ENCODE results near the gene PSME3. TPM values are rescaled to one million over a fixed set of nuclear protein-coding genes. Genes with fewer than 3 reads are reported as not detected.
A peak's percentile ranks its signal among the peaks of the same experiment; 100 is the strongest.
"Not testable (repeated sequence)": the region's sequence is repeated elsewhere in the genome, so short reads cannot be mapped to it uniquely, and the experiment has no call there.

Gene PSME3
- total RNA-seq, 1 donor from 2014 or later = 88.9 TPM

DNA sequence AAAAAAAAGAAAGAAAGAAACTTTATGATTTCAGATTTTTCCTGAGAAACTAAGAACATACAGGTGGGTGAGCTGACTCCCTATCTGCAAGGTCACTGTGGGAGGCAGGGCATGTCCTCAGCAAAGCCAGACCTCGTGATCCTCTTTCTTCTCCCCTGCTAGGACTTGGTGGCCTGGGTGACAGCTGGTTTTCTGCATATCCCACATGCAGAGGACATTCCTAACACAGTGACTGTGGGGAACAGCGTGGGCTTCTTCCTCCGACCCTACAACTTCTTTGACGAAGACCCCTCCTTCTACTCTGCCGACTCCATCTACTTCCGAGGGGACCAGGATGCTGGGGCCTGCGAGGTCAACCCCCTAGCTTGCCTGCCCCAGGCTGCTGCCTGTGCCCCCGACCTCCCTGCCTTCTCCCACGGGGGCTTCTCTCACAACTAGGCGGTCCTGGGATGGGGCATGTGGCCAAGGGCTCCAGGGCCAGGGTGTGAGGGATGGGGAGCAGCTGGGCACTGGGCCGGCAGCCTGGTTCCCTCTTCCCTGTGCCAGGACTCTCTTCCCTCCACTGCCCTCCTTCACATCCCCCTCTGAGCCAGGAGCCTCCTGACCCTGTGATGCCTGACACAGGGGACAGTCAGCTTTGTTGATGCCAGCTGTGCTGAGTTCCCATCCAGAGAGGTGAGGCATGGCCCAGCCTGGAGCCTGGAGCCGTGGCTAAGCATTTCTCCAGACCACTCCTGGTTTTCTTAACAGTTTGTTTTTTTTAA, 40.9 kb downstream of the PSME3 start:
- not testable (repeated sequence) for DNase-seq (ENCODE audit: low read depth)

DNA sequence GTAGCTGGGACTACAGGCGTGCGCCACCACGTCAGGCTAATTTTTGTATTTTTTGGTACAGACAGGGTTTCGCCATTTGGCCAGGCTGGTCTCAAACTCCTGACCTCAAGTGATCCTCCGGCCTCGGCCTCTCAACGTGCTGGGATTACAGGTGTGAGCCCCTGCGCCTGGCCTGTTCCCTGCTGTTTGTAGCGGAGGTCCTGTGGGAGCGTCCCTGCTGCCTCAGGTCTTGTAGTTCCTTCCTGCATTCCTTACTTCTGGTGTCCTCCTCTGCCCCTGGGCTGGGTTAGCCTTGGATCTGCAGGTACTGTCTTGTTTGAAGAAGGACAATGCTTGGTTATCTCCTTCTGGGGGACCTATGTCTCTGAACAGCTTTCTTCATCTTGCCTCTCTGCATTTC, 43.8 kb downstream of the PSME3 start:
- DNase-seq (ENCODE audit: low read depth) = no peak

DNA sequence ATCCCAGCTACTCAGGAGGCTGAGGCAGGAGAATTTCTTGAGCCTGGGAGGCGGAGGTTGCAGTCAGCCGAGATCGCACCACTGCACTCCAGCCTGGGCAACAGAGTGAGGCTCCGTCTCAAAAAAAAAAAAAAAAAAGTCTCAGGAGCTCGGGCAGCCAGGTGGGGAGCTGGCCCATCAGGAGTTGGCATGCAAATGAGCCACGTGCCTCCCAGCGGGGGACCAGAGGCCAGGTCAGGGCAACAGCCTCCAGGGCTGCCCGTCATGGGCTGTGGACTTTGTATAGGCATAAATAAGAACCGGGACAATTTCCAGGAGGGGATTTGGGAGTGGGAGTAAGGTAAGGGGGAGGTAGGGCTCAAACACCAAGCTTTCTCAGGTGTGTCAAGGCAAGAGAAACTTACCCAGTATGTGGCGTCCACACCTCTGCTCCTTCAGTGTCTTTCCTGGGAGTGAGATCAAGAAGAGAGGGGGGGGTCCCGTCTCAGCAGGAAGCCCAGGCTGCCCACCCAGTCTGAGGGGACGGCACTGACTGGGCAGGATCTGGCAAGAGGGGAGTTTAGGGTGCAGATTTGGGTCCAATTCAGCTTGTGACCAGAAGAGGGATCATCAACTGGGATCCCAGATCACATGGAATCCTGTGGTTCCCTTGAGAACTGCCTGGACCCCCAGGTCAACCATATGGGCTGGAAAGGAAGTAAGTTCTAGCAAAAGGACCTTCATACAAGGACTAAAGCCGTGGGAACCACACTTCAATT, 45.1 kb downstream of the PSME3 start:
- no peak for DNase-seq (ENCODE audit: low read depth)

DNA sequence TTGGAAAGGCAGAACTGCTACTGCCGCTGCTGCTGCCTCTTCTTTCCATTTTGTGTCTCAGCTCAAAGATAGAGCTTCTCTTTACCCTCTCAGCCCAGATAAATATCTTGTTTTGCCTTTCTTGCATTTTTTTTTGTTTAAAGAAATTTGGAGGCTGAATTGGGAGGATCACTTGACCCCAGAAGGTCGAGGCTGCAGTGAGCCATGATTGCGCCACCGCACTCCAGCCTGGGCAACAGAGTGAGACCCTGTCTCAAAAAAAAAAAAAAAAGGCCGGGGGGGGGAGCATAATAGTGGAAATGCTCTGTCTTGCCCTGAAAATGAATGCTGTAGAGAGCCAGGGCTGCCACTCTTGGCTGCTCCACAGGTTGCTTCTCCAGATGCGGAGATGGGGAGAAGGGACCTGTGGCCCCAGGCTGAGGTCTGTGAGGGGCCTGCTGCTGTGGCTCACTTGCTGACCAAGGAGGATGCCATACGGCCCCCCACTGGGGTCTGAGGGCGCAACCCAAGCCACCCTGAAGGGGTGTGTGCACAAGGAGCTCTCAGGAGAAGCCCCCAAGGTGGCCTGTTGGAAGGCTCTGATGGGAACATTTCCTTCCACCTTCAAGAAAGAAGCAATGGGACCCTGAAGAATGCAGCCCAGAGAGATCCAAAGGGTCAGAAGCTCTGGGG, 45.9 kb downstream of the PSME3 start:
- no peak for DNase-seq (ENCODE audit: low read depth)

DNA sequence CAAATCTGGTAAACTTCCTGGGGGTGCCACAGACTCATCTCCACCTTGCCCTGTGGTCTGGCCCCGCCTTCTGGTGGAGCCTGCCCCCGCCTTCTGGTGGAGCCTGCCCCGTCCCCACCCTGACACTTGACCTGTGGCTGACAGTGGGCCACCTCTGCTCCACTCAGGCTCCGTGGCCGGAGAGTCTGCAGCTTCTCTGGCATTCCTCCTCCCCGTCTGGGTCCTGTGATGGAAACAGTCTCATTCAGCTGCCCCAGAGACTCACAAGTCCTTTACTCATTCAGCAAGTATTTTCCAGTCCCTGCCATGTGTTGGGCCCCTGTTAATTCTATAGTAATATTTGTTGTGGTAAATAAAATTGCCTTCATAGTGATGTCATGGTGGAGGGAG, 46.4 kb downstream of the PSME3 start:
- peak; percentile 25 for DNase-seq (ENCODE audit: low read depth)

DNA sequence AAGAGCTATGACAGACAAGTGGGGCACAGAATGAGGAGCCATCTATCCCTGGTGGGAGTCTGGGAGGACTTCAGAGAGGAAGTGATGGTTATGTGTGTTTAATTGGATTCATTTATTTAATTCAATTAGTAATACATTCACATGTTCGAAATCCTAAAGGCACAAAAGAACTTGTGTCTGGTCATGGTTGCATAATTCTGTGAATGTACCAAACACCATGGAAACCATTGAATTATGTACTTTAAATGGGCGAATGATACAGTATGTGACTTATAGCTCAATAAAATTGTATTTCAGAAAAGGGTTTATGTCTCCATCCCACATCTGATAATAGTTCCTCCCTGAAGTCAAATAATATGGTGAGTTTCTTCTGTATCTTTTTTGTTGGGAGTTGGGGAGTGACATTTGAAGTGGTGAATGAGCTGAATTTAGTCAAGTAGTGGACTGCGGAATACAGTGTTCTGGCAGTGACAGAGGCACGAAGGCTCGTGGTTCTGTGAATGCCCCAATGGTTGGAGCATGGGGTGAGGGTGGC, 47.6 kb downstream of the PSME3 start:
- DNase-seq (ENCODE audit: low read depth) = no peak

DNA sequence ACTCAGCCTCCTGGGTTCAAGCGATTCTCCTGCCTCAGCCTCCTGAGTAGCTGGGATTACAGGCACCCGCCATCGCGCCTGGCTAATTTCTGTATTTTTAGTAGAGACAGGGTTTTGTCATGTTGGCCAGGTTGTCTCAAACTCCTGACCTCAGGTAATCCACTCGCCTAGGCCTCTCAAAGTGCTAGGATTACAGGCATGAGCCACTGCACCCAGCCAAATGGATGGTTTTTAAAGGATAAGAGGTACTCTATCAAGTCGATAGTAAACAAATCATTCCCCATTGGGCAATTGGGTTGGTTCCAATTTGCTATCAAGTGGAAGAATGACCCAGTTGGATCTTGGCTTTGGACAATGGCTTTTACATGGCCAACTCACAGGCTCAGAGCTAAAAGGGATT, 48.5 kb downstream of the PSME3 start:
- not testable (repeated sequence) for DNase-seq (ENCODE audit: low read depth)

DNA sequence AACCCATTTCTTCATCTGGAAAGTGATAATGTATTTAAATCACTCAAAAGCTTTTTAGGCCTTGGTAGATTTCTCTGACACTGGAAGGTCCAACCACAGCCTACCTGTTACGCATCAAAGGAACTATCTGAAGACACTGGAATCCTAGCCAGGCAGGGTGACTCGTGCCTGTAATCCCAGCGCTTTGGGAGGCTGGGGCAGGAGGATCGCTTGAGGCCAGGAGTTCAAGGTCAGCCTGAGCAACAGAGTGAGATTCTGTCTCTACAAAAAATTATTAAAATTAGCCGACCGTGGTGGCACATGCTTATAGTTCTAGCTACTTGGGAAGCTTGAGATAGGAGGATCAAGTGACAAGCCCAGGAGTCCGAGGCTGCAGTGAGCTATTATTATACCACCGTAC, 49.0 kb downstream of the PSME3 start:
- DNase-seq (ENCODE audit: low read depth) = no peak

DNA sequence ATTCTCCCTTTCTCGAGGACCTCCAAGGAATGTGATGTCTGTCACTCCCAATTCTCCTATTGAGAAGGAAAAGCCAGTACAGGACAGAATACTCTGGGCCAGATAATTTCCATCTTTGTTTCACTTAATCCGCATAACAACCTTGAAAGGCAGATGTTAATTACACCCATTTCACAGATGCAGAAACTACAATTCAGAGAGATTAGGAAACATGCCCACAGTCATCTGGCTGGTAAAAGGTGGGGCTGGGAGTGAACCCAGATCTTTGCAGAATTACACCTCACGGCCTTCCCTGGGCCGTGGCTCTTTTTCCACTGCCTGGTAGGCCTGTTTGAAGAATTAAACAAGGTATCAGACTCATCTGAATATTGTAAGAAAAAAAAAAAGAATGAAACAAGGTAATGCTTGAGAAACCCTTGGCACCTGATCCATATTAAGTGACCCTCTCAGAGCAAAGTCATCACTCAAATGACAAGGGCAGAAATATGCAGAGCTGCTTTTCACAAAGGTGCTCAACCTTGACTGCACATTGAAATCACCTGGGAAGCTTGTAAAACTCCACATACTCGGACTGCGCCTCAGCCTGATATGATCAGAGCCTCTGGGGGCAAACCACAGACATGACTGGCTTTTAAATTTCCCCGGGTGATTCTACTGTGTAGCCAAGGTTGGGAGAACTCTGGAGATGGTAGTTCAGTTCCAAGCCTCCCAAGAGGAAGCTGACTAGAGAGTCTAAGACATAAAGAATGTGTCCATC, 50.8 kb downstream of the PSME3 start:
- DNase-seq (ENCODE audit: low read depth) = no peak

DNA sequence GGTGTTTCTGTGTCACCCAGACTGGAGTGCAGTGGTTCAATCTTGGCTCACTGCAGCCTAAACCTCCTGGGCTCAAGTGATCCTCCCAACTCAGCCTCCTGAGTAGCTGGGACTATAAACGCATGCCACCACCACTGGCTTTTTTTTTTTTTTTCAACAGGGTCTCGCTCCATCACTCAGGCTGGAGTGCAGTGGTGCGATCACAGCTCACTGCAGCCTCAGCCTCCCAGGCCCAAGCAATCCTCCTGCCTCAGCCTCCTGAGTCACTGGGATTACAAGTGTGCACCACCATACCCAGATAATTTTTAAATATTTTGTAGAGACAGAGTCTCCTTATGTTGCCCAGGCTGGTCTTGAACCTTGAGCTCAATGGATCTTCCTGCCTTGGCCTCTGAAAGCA, 52.6 kb downstream of the PSME3 start:
- DNase-seq (ENCODE audit: low read depth) = not testable (repeated sequence)

DNA sequence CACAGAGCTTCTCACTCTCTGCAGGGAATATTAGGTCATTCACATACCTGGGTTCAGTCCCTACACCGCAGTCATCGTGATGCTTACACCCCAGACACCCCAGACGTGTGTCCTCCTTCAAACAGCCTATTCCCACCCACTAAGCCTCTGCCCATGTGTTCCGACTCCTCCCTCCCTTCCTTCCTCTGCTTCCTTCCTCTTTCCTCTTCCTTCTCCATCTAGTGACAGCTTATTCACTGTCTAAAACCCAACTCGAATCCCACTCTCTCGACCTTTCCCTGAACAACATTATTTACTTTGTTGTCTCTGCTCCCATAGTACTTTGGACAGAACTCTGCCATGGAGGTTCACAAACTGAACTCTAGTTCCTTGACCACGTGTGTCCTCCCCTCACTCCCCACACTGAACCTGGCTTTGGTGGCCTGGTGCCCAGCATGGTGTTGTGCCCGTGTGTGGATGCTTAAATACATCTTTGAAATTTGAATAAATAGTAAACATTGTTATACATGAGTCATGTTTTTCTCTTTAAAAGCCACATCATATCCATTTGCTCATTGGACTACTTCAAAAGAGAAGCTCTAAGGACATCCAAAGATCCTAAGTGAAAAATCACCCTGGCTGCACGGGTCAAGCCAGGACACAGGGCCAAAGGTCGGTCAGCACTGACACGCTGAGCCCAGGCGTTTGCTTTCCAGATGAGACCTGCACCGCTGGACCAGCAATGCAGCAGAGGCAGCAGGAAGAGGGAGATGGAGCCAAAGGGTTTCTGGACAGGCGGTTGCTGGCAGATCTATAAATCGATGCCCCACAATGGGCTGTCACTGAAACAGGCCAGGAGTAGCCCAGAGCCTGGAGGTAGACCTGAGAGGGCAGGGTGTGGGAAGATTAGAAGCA, 53.3 kb downstream of the PSME3 start:
- no peak for DNase-seq (ENCODE audit: low read depth)

DNA sequence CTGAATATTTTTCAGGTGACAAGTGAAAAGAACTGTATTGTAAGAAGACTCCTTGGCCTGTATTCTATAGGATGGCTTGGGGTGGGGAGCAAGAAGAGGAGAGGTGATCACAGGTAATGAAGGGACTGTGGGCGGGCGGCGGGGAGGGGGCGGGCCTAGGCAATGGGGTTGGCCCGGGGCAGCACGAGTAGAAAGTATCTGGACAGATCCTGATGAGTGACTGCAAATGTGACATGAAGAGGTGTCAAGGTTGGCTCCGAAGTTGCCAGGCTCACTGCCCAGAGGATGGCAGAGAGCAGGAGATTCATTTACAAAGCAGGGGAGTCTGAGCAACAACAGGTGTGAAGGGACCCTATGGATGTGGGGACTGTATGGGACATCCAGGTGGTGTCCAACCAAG, 56.6 kb downstream of the PSME3 start:
- no peak for DNase-seq (ENCODE audit: low read depth)

DNA sequence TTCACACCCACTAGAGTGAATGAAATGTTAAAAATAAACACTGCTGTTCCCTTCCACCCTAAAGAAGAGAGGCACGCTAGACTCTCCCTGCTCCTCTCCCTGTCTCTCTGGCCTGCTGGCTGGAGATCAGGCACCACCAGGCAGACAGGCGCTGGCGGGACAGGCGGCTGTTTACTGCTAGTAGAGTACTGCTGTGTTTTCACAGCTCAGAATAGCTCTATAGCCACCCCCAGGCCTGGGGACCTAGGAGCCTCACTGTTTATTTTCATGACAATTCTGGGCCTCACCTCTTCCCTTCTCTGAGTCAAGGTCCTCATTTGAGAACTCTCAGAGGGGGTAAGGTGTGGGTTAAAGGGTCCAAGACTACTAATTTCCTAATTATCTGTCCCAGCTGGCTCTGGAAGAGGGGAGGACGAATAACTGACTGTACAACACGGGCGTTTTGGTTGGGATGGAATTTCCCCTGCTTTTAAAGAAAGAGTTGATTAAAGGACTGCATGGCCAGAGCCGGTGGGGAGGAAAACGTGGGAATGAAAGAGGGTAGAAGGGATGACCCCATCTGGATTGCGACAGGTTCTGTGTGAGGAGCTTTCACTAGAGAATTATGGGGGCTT, 58.4 kb downstream of the PSME3 start:
- peak; percentile 4 for DNase-seq (ENCODE audit: low read depth)

DNA sequence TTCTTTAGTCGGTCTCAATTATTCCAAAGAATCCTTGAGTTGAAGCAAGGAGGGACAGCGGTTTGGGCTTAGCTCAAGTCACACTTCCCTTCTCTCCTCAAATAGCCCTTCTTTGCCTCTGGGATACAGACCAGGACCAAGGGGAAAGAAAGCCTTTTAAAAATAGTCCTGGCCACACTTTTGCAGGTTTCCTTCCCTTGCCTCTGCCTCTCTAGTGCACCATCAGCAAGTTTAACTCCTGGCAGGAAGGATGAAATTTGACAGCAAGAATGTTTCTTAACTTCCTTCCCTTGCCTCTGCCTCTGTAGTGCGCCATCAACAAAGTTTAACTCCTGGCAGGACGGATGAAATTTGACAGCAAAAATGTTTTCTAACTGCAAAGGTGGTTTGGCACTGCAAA, 60.2 kb downstream of the PSME3 start:
- DNase-seq (ENCODE audit: low read depth) = no peak

Small RNA genes within 50 kb of the gene (microRNA-seq; reads per million reads assigned to microRNA genes)
- not detected for gene MIR6781

Other genes with a start within 250 kb of the PSME3 start
- gene RETREG3, start 224.0 kb upstream of the PSME3 start, total RNA-seq = 44.5 and 60.6 TPM in 2 replicates
- gene TUBG1, start 223.7 kb upstream of the PSME3 start, total RNA-seq = 79.8 and 91.1 TPM in 2 replicates
- 16.7 and 21.3 TPM in 2 replicates for gene TUBG2, start 174.1 kb upstream of the PSME3 start, total RNA-seq
- 49.1 and 58.6 TPM in 2 replicates for gene PLEKHH3, start 156.4 kb upstream of the PSME3 start, total RNA-seq
- gene CCR10, start 151.6 kb upstream of the PSME3 start, total RNA-seq = 0.53 TPM in 1 of 2 replicates, not detected in the other
- gene CNTNAP1, start 150.9 kb upstream of the PSME3 start, total RNA-seq = 2.6 and 3.4 TPM in 2 replicates
- 24.6 and 28.6 TPM in 2 replicates for gene EZH1, start 88.4 kb upstream of the PSME3 start, total RNA-seq
- gene RAMP2, start 72.2 kb upstream of the PSME3 start, total RNA-seq = 0.26 TPM in 1 of 2 replicates, not detected in the other
- gene VPS25, start 59.9 kb upstream of the PSME3 start, total RNA-seq = 60.8 and 63.7 TPM in 2 replicates
- 0.16 TPM in 1 of 2 replicates, not detected in the other for gene WNK4, start 52.8 kb upstream of the PSME3 start, total RNA-seq
- gene COA3, start 34.7 kb upstream of the PSME3 start, total RNA-seq = 53.4 and 72.8 TPM in 2 replicates
- gene CNTD1, start 34.5 kb upstream of the PSME3 start, total RNA-seq = not detected in 2 replicates
- 73.5 and 124 TPM in 2 replicates for gene BECN1, start 9.1 kb upstream of the PSME3 start, total RNA-seq
- 0.40 and 0.78 TPM in 2 replicates for gene AOC2, start 11.2 kb downstream of the PSME3 start, total RNA-seq
- gene AOC3, start 17.8 kb downstream of the PSME3 start, total RNA-seq = 0.47 and 0.67 TPM in 2 replicates
- gene G6PC1, start 67.4 kb downstream of the PSME3 start, total RNA-seq = not detected in 2 replicates
- 30.6 and 38.4 TPM in 2 replicates for gene AARSD1, start 131.1 kb downstream of the PSME3 start, total RNA-seq
- 28.8 and 29.1 TPM in 2 replicates for gene PTGES3L, start 146.7 kb downstream of the PSME3 start, total RNA-seq
- gene RUNDC1, start 147.2 kb downstream of the PSME3 start, total RNA-seq = 8.8 and 14.8 TPM in 2 replicates
- gene RPL27, start 165.0 kb downstream of the PSME3 start, total RNA-seq = 1,015 and 1,025 TPM in 2 replicates
- 18.5 and 23.6 TPM in 2 replicates for gene IFI35, start 173.4 kb downstream of the PSME3 start, total RNA-seq
- gene VAT1, start 189.0 kb downstream of the PSME3 start, total RNA-seq = 346 and 366 TPM in 2 replicates
- 0.35 and 0.78 TPM in 2 replicates for gene RND2, start 191.8 kb downstream of the PSME3 start, total RNA-seq

Measured in myocyte (in vitro differentiated cells).